Measurements from ENCODE around the gene LRIG1. TPM values are rescaled to one million over a fixed set of nuclear protein-coding genes. Genes with fewer than 3 reads are reported as not detected.

LRIG1 gene
- total RNA-seq, 1 donor from 2014 or later = 169 TPM

DNA sequence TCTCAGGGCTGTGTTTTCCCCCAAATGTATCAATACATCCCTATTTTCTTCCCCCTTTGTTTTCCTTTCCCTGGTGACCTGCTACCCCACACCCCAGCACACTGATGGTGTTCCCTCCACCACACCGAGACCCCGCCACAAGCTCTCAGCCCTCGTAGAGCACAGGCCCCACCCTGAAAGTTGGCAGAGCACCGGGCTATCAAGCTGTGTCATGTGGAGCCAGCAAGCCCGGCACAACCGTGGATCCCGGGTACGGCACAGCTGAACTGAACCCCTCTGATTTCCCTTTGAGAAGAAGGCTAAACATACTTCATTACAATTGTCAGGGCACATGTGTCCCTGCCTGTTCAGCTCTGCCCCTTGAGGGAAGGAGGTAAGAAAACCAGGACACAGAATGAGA lies 69.9 kb downstream of the LRIG1 start:
- Histone ChIP-seq H3K9me3 (ENCODE audit: low read depth) (no peaks in the 10 kb centered on the region), H2AFZ (replicated peaks) (no peak overlapping the region), H3K4me2 (no peak overlapping the region), H3K79me2 (ENCODE audit: low read depth) (peaks cover 100% of the 10 kb centered on the region), H3K4me3 (no peak overlapping the region), H3K27me3 (no peaks in the 10 kb centered on the region), H3K36me3 (no peaks in the 10 kb centered on the region), H3F3A (ENCODE audit: low read depth) (peaks cover 12% of the 10 kb centered on the region), H3K9ac (no peak overlapping the region), H3K27ac (peak overlapping the region; percentile 31), H3K4me1 (peaks cover 35% of the 10 kb centered on the region), H4K20me1 (ENCODE audit: low read depth) (peaks cover 100% of the 10 kb centered on the region)
- peak overlapping the region; percentile 50 for H3K27ac Mint-ChIP-seq
- H3K36me3 Mint-ChIP-seq = peaks cover 54% of the 10 kb centered on the region
- TF ChIP-seq CTCF (IDR thresholded peaks at IDR 0.05) = no peak
- no peak for TF ChIP-seq EZH2 (IDR thresholded peaks at IDR 0.05)
- no peak for TF ChIP-seq EZH2phosphoT487 (IDR thresholded peaks at IDR 0.05)
- no peak overlapping the region for H3K4me3 Mint-ChIP-seq
- H3K4me1 Mint-ChIP-seq = peaks cover 46% of the 10 kb centered on the region
- H3K9me3 Mint-ChIP-seq = peaks cover 9% of the 10 kb centered on the region
- H3K27me3 Mint-ChIP-seq (ENCODE audit: insufficient read depth, low read depth) = peaks cover 2% of the 10 kb centered on the region
- no peak for DNase-seq (ENCODE audit: low spot score)

DNA sequence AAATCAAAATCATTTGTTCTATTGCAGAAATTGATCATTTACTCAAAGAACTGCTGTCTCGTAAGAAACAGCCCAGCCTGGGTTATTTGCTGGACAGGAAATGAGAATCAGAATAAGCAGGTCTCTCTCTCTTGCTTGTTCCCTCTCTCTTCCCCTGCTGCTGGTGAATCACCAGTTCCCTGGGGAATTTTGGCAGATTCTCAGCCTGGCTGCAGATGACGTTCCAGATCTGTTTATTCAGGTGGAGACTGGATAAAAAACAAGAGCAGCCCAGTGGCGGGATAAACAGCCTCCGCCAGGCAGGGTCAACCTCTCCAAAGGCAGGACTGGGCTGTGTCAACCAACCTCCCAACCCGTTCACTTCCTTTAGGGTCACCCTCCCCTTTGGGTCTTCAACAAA lies 72.1 kb downstream of the LRIG1 start:
- H4K20me1 ChIP-seq (ENCODE audit: low read depth) = peaks cover 85% of the 10 kb centered on the region
- Mint-ChIP-seq H3K27ac (peak overlapping the region; percentile 34), H3K36me3 (peaks cover 58% of the 10 kb centered on the region), H3K4me3 (no peak overlapping the region), H3K9me3 (peaks cover 19% of the 10 kb centered on the region), H3K4me1 (peaks cover 46% of the 10 kb centered on the region), H3K27me3 (ENCODE audit: insufficient read depth, low read depth) (peaks cover 2% of the 10 kb centered on the region)
- H3K27ac ChIP-seq = peak overlapping the region; percentile 66
- H3K4me3 ChIP-seq = no peak overlapping the region
- no peak for DNase-seq (ENCODE audit: low spot score)
- no peaks in the 10 kb centered on the region for H3K9me3 ChIP-seq (ENCODE audit: low read depth)
- H3K27me3 ChIP-seq = no peaks in the 10 kb centered on the region
- peaks cover 12% of the 10 kb centered on the region for H3F3A ChIP-seq (ENCODE audit: low read depth)
- H3K79me2 ChIP-seq (ENCODE audit: low read depth) = peaks cover 100% of the 10 kb centered on the region
- TF ChIP-seq EZH2phosphoT487 (IDR thresholded peaks at IDR 0.05) (no peak), CTCF (IDR thresholded peaks at IDR 0.05) (no peak), EZH2 (IDR thresholded peaks at IDR 0.05) (no peak)
- peaks cover 26% of the 10 kb centered on the region for H3K4me1 ChIP-seq
- no peaks in the 10 kb centered on the region for H3K36me3 ChIP-seq
- H3K4me2 ChIP-seq = no peak overlapping the region
- H3K9ac ChIP-seq = no peak overlapping the region
- no peak overlapping the region for H2AFZ ChIP-seq (replicated peaks)

GRCh38 chr3:66427951-66428474 lies 72.8 kb downstream of the LRIG1 start:
- H3K9me3 ChIP-seq (ENCODE audit: low read depth) = no peaks in the 10 kb centered on the region
- peaks cover 41% of the 10 kb centered on the region for H3K4me1 Mint-ChIP-seq
- H3K4me3 Mint-ChIP-seq = no peak overlapping the region
- peaks cover 19% of the 10 kb centered on the region for H3K4me1 ChIP-seq
- H3K27me3 Mint-ChIP-seq (ENCODE audit: insufficient read depth, low read depth) = peaks cover 2% of the 10 kb centered on the region
- DNase-seq (ENCODE audit: low spot score) = no peak
- H3F3A ChIP-seq (ENCODE audit: low read depth) = peaks cover 12% of the 10 kb centered on the region
- peaks cover 78% of the 10 kb centered on the region for H4K20me1 ChIP-seq (ENCODE audit: low read depth)
- no peak overlapping the region for H3K27ac ChIP-seq
- no peak for TF ChIP-seq CTCF (IDR thresholded peaks at IDR 0.05)
- TF ChIP-seq EZH2phosphoT487 (IDR thresholded peaks at IDR 0.05) = no peak
- no peak for TF ChIP-seq EZH2 (IDR thresholded peaks at IDR 0.05)
- no peak overlapping the region for H3K27ac Mint-ChIP-seq
- peaks cover 100% of the 10 kb centered on the region for H3K79me2 ChIP-seq (ENCODE audit: low read depth)
- no peaks in the 10 kb centered on the region for H3K36me3 ChIP-seq
- H3K9ac ChIP-seq = no peak overlapping the region
- H3K9me3 Mint-ChIP-seq = peaks cover 23% of the 10 kb centered on the region
- no peaks in the 10 kb centered on the region for H3K27me3 ChIP-seq
- no peak overlapping the region for H2AFZ ChIP-seq (replicated peaks)
- peaks cover 58% of the 10 kb centered on the region for H3K36me3 Mint-ChIP-seq
- no peak overlapping the region for H3K4me3 ChIP-seq
- no peak overlapping the region for H3K4me2 ChIP-seq

Data from neural progenitor cell (in vitro differentiated cells).